NCI-H446 treated with DMSO at 0.1 percent for 48 hours (cell line): Measurements from ENCODE around the gene SYNGR2.
"Not testable (repeated sequence)": the region's sequence is repeated elsewhere in the genome, so short reads cannot be mapped to it uniquely, and the experiment has no call there.

Source experiments
- DNase-seq: peaks from one replicate; lab custom pipeline; 2025; lab: John Stamatoyannopoulos, UW

SYNGR2 gene

GRCh38 chr17:78171591-78172248 is 3.3 kb downstream of the SYNGR2 start:
- DNase-seq = not testable (repeated sequence)

GRCh38 chr17:78172249-78173051 is 4.1 kb downstream of the SYNGR2 start:
- no peak for DNase-seq

DNA sequence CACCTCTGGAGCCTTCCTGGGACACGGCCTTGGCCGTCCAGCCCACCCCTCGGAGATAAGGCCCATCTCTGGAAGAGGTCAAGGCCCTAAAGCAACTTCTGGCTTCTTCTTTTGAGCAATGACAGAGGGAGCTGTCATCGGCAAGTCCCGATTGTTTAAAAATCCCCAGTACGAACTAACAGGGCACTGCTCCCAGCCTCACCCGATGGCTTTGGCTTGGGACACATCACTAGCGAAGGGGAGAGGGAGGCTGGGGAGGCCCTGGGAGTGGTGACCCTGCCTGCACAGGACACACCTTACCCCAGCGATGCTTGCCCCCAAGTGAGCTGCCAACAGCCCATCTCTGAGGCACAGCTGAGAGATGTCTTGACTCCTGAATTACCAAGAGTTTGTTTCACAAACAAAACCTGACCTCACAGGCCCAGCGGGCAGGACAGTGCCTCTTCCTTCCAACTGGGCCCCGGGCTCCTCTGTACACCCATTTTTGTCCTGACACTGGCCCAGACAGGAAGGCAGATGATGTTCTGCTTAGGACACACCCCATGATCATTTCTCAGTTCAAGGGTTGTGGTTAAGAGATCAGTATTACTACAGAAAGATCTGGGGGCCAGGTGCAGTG is 4.8 kb downstream of the SYNGR2 start:
- DNase-seq = no peak

- no peak for DNase-seq
Observed at GRCh38 chr17:78174346-78174869, 6.0 kb downstream of the SYNGR2 start.

GRCh38 chr17:78174870-78175642 is 6.7 kb downstream of the SYNGR2 start:
- peak; percentile 58 for DNase-seq

DNA sequence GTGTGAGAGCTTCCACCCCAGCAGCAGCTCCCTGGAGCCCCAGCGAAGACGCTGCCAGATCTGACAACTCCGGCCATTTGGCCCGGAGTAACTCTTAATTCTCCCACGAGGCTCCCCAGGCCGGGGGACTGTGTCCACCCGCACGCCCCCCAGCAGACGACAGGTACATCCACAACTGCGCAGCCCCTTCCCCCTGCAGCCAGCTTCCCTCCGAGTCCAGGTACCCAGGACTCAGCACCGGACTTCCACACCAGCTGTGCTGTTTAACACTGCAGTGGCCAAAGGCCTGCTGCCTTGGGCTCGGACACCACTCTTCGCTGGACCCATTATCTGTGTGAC is 7.2 kb downstream of the SYNGR2 start:
- DNase-seq = no peak

GRCh38 chr17:78176548-78177025 is 8.2 kb downstream of the SYNGR2 start:
- no peak for DNase-seq

- no peak for DNase-seq
Observed at GRCh38 chr17:78179372-78179771, 11.0 kb downstream of the SYNGR2 start.

- no peak for DNase-seq
Observed at GRCh38 chr17:78180083-78180482, 11.7 kb downstream of the SYNGR2 start.

DNA sequence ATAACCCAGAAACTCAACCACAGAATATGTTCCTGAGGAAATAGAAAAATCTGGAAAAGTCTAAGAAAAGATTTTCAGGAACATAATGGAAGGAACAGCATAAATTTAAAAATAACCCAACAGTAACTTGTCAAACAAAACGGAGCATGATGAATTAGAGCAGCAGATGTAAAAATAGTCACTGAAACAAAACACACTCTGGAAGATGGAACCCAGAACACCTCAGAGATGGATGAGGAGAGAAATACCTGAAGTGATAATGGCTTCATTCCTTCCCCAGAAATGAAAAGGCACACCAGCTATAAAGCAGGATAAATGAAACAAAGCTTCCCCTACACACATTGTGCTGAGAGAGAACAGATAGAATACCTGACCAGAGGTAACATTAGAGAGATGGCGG is 12.1 kb downstream of the SYNGR2 start:
- DNase-seq = no peak

GRCh38 chr17:78182504-78182903 is 14.1 kb downstream of the SYNGR2 start:
- no peak for DNase-seq

GRCh38 chr17:78183916-78184315 is 15.5 kb downstream of the SYNGR2 start:
- no peak for DNase-seq

DNA sequence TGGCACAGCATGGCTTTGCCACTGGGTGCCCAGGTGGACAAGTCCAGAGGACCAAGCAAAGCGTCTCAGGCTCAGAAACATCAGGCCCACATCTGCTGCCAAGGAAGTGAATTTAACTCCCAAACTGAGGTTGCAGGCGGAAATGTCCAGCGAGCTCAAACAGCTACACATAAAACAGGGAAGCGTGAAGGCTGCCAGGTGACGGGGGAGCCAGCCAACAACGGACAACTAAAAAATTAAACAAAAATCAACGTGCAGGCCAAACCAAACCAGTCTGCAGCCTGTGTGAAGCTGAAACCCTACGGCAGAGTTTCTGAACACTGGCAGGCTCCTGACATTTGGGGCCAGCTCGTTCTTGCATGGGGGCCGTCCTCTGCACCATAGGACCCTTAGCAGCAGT is 16.0 kb downstream of the SYNGR2 start:
- DNase-seq = no peak

- no peak for DNase-seq
Observed at GRCh38 chr17:78184868-78185267, 16.5 kb downstream of the SYNGR2 start.

DNA sequence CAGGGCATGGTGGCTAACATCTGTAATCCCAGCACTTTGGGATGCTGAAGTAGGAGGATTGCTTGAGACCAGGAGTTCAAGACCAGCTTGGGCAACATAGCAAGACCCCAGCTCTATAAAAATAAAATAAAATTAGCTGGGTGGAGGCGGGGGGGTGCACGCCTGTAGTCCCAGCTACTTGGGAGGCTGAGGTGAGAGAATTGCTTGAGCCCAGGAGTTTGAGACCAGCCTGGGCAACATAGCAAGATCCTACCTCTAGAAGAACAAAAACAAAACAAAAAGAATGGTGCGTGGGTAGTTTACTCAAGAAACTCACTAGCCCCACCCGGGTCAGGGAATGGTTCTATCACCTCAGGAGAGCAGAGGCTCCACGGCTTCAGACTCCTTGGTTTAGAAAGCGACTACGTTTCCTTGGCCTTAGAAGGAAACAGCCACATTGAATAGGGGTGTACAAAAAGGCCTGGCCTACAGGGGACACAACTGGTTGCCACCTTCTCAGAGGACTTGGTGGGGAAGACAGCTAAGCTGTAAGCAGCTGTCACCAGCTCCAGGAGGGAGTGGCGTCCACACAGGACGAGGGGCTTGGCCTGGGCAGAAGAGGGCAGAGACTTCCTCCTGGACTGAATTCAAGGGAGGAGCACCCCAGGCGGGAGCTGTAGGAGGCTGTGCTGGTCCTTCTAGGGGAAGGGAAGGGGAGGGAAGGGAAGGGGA is 17.8 kb downstream of the SYNGR2 start:
- no peak for DNase-seq

DNA sequence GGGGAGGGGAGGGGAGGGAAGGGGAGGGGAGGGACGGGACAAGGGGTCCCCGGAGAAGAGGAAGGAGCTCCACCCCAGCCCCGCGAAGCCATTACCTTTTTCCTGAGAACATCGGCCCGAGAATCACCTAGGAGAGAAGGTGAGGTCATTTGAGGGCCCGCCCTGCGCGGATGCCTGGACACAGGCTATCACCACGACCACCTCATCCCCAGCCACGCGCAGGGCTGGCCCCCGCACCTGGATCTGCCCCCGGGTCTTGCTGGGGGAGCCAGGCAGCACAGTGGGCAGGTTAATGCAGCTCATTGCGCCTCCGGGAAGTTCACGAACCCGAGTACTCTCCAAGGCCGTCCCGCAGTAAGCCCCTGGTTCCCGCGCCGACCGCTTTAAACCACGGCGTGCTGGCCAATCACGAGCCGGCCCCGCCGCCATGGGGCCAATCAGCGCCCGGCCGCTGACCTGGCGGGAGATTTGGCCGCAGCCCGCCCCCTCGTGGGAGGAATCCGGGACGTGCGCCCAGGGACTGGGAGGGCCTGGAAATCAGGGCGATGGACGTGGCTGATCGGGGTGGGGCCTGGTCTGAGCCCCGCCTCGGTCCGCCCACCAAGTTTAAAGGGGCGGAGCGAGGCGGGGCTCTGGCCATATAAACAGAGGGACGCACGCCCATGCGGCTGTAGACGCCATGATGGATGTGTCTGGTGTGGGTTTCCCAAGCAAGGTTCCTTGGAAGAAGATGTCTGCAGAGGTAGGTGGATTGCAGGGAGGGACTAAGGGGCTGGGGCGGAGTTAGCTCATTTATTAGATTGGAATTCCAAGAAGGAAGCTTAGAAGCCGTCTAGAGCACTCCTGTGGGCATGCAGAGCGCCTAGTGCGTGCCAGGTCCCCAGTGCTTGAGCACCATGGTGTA is 18.6 kb downstream of the SYNGR2 start, which contains the start of the genes AFMID and TK1:
Gene AFMID, plus strand, starts transcription at position 671 of the 904 bp plus-strand sequence. Its CDS starts 9 bp downstream, at position 680.
Gene TK1, minus strand, starts transcription at position 361 of the 904 bp plus-strand sequence. Its CDS starts 58 bp downstream, at position 303.
- peak; percentile 97 for DNase-seq

DNA sequence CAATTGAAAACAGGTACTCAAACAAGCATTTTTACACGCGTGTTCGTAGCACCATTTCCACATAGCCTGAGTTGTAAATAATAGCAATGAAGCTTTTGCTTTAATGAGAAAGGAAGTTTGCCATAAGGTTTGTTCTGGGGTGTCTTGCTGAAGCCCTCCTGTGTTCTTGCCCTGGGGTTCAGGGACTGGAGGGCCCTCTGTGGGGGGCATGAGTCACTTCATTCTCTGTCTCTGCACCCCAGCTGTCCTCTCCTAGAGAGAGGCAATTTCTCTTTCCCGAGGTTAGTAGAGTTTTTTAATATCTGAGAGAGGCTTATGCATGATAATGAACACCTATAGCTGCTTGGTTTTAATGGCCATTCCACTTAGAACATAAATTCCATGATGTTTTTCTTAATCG is 28.3 kb downstream of the SYNGR2 start:
- no peak for DNase-seq

DNA sequence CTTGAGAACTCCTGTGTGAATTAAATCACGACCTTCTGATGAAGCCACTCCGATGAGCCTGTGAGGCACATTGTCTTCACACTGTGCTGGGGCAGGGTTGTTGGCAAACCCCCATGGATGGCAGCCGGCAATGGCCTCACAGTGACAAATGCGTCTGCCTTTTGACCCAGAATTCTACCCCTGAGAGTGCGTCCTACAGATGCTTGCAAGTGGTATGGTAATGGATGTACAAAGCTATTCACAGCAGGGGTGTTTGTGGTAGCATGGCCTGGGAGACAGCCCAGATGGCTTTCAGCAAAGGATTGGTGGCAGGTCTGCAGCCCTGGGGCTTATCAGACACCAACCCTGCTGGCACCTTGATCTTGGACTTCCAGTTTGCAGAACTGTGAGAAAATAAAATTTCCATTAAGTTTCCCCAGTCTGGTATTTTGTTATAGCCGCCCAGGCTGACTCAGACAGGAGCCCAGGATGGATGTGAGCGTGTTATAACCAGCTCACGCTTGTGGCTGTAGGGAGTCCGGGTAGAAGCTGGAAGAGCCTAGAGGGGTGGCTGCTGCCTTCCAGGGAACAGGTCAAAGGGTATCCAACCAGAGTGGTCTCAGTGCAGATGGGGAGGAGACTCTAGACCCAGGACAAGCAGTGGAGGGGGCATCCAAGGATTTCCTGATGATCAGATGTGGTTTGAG is 28.9 kb downstream of the SYNGR2 start:
- no peak for DNase-seq

DNA sequence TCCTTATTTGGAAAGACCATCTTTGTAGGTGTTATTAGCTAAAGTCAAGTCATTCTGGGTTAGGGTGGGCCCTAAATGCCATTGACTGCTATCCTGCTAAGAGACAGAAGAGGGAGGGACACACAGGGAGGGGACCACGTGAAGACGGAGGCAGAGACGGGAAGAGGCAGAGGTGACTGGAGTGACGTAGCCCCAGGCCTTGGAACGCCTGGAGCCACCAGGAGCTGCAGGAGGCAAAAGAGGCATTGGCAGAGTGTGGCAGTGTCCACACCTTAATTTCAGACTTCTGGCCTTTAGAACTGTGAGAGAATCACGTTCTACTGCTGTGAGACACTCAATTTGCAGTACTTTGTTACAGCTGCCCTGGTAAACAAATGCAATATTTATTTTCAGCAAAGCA is 32.1 kb downstream of the SYNGR2 start:
- DNase-seq = no peak

- no peak for DNase-seq
Observed at GRCh38 chr17:78202666-78203065, 34.3 kb downstream of the SYNGR2 start.
